Stimulated activated naive CD4-positive, alpha-beta T cell (primary cell): ENCODE measurements around the gene CCNY.
"Not testable (repeated sequence)": the region's sequence is repeated elsewhere in the genome, so short reads cannot be mapped to it uniquely, and the experiment has no call there.

ENCODE experiments used
- DNase-seq, 6 experiments: peaks; one replicate each; lab custom pipeline; 2025; lab: John Stamatoyannopoulos, UW

Gene CCNY

GRCh38 chr10:35406003-35406630, 69.8 kb downstream of the CCNY start:
- not testable (repeated sequence) for DNase-seq

- DNase-seq: not testable (repeated sequence)
Observed at GRCh38 chr10:35407696-35408095, 71.4 kb downstream of the CCNY start.

GRCh38 chr10:35409094-35409582, 72.8 kb downstream of the CCNY start:
- no peak for DNase-seq

- DNase-seq: no peak
Observed at GRCh38 chr10:35409808-35410207, 73.5 kb downstream of the CCNY start.

GRCh38 chr10:35412003-35412723, 75.9 kb downstream of the CCNY start:
- DNase-seq: no peak

- no peak for DNase-seq
Observed at GRCh38 chr10:35412900-35413491, 76.7 kb downstream of the CCNY start.

GRCh38 chr10:35413985-35414861, 77.9 kb downstream of the CCNY start:
- DNase-seq: no peak

GRCh38 chr10:35415505-35415904, 79.2 kb downstream of the CCNY start:
- DNase-seq: peak in 1 of 6 experiments; percentile 7

GRCh38 chr10:35416619-35417312, 80.5 kb downstream of the CCNY start:
- DNase-seq: no peak

GRCh38 chr10:35417313-35417625, 81.0 kb downstream of the CCNY start:
- no peak for DNase-seq

- no peak for DNase-seq
Observed at GRCh38 chr10:35417795-35418194, 81.5 kb downstream of the CCNY start.

- not testable (repeated sequence) for DNase-seq
Observed at GRCh38 chr10:35418580-35418979, 82.3 kb downstream of the CCNY start.

GRCh38 chr10:35420044-35420443, 83.7 kb downstream of the CCNY start:
- DNase-seq: no peak

- no peak for DNase-seq
Observed at GRCh38 chr10:35420827-35421552, 84.7 kb downstream of the CCNY start.

- DNase-seq: no peak
Observed at GRCh38 chr10:35421553-35422178, 85.4 kb downstream of the CCNY start.

- DNase-seq: no peak
Observed at GRCh38 chr10:35422228-35422627, 85.9 kb downstream of the CCNY start.

GRCh38 chr10:35423505-35424306, 87.4 kb downstream of the CCNY start:
- DNase-seq: no peak

GRCh38 chr10:35424680-35425285, 88.5 kb downstream of the CCNY start:
- no peak for DNase-seq

- no peak for DNase-seq
Observed at GRCh38 chr10:35425595-35425994, 89.3 kb downstream of the CCNY start.
